HG02981 (cell line): ENCODE measurements around the gene ITSN1.
"Not testable (repeated sequence)": the region's sequence is repeated elsewhere in the genome, so short reads cannot be mapped to it uniquely, and the experiment has no call there.

Experiments
- ATAC-seq: cut with Tn5 transposase; IDR thresholded peaks from one replicate; pipeline ENCODE4 v1.9.1; 2021; ENCODE audit warnings: mild to moderate bottlenecking, moderate library complexity; ENCODE audit not compliant: unreplicated experiment

Gene ITSN1

GRCh38 chr21:33712022-33712803 is 69.9 kb downstream of the ITSN1 start:
- ATAC-seq: no peak

GRCh38 chr21:33721081-33721480 is 78.8 kb downstream of the ITSN1 start:
- no peak for ATAC-seq

GRCh38 chr21:33729139-33729538 is 86.8 kb downstream of the ITSN1 start:
- not testable (repeated sequence) for ATAC-seq

GRCh38 chr21:33729641-33730040 is 87.3 kb downstream of the ITSN1 start:
- ATAC-seq: no peak

DNA sequence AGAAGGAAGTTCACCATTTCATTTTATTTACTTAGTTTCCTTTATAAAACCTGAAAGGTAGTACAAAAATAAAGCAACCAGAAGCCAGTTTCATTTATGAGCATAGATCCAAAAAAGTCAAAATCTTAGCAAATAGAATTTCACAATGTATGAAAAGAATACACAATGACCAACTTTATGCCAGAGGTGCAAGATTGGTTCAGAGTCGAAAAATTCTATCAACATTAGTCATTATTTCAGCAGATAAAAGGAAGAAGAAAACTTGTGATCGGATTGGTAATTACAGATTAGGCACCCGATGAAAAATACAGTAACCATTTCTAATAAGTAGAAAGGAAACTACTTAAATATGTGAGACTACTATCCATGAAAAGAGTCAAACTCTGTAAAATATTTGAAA is 89.1 kb downstream of the ITSN1 start:
- no peak for ATAC-seq

- ATAC-seq: no peak
These were observed 89.7 kb downstream of the ITSN1 start for GRCh38 chr21:33732038-33732437.

DNA sequence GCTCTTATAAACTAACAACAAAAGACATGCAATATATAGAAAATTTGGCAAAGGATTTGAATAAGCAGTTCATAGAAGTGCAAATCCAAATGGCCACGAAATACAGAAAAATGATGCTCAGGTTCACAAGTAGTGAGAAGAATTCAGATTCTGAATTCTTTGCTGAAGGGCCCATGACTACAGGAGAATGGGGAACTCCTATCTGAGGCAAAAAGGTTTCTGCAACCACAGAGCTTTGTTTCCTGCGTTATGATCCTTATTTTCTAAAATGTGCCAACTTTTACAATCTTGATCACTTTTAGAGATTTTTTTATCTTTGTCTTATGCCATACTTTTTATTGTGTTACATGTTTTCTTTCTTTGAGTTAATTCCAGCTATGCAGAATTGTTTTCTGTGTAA is 91.3 kb downstream of the ITSN1 start:
- no peak for ATAC-seq

DNA sequence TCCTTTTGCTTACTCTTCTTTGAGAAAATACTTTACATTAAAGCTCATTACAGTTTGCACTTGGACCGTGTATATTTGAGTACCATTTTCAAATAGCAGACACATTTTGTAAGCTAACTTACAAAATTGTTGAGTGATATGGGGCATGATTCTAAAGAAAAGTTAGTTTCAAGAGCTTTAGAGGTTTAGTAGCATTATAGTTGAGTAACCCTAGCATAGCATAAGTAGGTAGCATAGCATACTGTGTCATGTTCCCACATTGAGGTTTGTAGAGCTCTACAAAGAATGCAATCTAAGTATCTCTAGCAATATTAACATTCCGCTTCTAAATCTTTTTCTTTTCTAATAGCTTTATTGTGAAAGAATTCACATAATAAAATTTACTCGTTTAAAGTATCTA is 92.0 kb downstream of the ITSN1 start:
- no peak for ATAC-seq

DNA sequence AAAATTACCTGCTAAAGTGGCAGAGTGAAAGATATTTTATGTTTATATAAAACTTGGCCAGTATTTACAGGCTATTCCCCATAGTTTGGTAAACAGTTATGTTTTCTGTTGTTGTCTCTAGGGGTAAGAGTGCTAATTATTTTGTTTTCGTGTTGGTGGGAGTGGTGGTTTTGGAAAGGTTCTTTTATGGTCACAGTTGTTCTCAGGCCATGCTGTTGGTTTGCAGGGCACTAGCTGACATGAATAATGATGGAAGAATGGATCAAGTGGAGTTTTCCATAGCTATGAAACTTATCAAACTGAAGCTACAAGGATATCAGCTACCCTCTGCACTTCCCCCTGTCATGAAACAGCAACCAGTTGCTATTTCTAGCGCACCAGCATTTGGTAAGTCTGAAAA is 92.5 kb downstream of the ITSN1 start:
- no peak for ATAC-seq

DNA sequence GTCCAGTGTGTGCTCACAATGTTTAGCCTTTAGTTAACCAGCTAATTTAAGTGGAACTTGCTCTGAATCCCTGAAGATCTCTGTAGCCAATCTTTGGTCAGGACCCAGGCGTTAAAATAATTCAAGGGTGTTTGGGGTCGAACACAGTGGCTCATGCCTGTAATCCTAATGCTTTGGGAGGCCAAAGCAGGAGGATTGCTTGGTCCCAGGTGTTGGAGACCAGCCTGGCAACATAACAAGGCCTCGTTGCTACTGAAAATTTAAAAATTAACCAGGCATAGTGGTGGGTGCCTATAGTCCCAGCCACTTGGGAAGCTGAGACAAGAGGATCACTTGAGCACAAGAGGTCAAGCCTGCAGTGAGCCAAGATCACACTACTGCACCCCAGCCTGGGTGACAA is 94.3 kb downstream of the ITSN1 start:
- ATAC-seq: no peak

DNA sequence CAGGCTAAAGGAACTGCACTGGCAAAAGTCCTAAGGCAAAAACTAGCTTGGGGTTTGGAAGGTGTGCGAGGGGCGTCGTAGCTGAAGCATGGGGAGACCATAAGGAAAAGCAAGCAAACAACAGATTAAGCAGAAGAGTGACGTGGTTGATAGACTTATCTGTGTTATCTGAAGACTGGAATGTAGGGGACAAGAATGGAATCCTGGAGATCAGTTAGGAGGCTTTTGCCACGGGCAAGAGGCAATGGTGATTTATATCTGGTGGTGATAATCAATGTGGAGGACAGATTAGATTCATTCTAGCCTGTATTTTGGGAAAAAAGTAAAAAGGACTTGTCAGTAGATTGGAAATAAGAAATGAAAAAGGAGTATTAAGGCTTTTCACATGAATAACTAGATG is 97.4 kb downstream of the ITSN1 start:
- no peak for ATAC-seq

DNA sequence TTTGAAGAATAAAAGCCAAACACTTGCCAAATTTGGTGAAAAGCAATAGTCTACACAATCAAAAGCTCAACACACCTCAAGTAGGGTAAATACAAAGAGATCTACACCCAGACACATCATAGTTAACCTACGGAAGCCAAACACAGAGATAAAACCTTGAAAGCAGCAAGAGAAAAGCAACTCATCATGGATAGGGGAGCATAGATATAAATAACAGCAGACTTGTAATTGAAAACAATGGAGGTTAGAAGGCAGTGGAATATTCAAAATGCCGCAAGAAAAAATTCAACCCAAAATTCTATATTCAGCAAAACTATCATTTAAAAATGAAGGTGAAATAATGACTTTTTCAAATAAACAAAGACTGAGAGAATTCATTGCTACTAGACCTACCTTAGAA is 105.1 kb downstream of the ITSN1 start:
- ATAC-seq: no peak

DNA sequence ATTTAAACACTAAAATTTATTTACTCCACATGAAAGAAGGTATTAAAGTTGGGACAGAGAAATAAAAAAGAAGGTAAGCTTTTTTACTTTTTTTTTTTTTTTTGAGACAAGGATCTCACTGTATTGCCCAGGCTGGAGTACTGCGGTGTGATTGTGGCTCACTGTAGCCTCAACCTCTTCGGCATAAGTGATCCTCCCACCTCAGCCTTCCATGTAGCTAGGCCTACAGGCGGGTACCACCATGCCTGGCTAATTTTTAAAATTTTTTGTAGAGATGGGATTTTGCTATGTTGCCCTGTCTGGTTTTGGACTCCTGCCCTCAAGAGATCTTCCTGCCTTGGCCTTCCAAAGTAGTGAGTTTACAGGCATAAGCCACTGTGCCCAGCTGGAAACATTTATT is 106.6 kb downstream of the ITSN1 start:
- no peak for ATAC-seq

DNA sequence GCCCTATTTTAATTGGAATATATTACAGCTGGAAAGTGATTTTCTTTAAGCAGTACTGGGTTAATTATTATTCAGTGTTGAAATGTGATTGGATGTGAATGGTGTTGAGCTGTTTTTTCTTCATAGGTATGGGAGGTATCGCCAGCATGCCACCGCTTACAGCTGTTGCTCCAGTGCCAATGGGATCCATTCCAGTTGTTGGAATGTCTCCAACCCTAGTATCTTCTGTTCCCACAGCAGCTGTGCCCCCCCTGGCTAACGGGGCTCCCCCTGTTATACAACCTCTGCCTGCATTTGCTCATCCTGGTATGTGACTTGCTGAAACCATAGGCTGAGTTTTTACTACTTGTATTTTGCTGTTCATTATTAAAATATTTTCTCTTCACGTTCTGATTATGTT is 107.7 kb downstream of the ITSN1 start:
- ATAC-seq: no peak

GRCh38 chr21:33751120-33751519 is 108.8 kb downstream of the ITSN1 start:
- ATAC-seq: no peak

GRCh38 chr21:33751533-33751932 is 109.2 kb downstream of the ITSN1 start:
- no peak for ATAC-seq

DNA sequence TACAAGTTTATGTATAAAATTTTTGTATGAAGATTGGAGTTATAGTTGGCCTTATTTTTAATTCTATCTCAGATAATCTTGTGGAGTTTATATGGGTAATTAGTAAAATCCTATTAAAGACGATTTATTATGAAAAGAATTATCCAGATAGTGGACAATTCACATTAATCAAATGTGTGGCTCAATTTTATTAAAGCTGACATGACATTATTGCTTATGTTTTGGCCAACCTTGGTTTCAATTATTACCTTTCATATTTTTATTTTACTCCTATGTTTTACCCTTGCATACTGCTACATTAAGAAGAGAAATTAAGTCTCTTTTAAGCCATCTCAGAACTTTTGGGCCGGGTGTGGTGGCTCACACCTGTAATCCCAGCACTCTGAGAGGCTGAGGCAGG is 110.0 kb downstream of the ITSN1 start:
- ATAC-seq: no peak

DNA sequence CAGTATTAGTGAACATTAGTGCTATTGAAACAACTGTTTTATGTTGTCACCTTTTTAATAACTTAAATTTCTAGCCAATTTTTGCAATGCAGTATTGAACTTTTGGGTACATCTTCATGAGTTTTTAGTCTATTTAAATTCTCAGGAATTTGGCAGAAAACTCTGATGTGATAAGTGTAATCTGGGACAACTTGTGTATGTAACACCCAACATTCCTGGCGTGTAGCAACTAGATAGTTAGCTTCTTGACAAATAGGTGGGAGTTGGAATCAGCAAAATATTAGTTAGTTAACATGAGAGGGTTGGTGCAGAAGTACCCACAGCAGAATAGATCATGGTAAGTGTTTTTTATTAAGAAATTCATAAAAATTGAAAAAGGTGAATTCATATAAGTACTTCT is 111.6 kb downstream of the ITSN1 start:
- no peak for ATAC-seq

GRCh38 chr21:33754481-33754880 is 112.2 kb downstream of the ITSN1 start:
- ATAC-seq: no peak

- ATAC-seq: no peak
These were observed 113.1 kb downstream of the ITSN1 start for GRCh38 chr21:33755354-33755753.

DNA sequence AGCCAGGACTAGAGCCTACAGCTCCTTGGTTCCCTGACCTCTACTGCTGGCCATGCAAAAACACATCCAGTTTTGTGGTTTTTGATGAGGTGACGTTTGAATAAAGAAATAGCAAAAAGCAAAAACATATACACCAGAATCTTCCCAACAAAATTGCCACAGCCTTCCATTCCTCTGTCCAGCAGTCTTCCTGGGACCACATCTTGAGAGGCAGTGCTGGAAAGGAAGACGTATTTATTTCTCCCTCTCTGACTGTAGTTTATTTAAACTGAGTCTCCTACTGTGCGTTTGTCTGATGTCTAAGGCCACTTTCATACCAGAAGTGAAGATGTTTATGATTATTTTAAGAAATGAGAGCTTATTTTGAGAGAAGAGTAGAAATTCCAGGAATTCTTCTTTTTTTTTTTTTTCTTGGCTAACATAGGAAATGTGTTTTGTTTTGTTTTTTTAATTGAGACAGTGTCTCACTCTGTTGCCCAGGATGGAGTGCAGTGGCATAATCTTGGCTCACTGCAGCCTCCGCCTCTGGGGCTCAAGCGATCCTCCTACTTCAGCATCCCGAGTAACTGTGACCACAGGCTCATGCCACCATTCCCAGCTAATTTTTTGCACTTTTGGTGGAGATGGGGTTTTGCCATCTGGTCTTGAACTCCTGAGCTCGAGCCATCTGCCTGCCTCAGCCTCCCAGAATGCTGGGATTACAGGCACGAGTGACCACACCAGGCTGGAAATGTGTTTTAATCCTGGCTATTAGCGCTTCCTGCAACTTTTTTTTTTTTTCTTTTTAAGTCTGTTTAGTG is 118.5 kb downstream of the ITSN1 start:
- ATAC-seq: no peak

GRCh38 chr21:33761441-33762036 is 119.2 kb downstream of the ITSN1 start:
- ATAC-seq: no peak
